Activated CD4-positive, alpha-beta T cell treated with anti-CD3 and anti-CD28 coated beads, Interleukin-2, amount 10 ng/mL, durations not matched to agents 24 days and 14 days (primary cell): ENCODE results near the gene LMF1. TPM values are rescaled to one million over a fixed set of nuclear protein-coding genes. Genes with fewer than 3 reads are reported as not detected.

ENCODE experiments used
- DNase-seq: peaks from one replicate; pipeline ENCODE4 v3.0.0; 2022
- H3K27ac Mint-ChIP-seq: one replicate; pipeline ENCODE4 v1.8.0; 2022; ENCODE audit warnings: mild to moderate bottlenecking, mixed read lengths
- H3K27me3 Mint-ChIP-seq: one replicate; pipeline ENCODE4 v1.8.0; 2022; ENCODE audit warnings: mixed read lengths
- H3K36me3 Mint-ChIP-seq: one replicate; pipeline ENCODE4 v1.8.0; 2022; ENCODE audit warnings: low read depth, mild to moderate bottlenecking, mixed read lengths
- H3K4me1 Mint-ChIP-seq: one replicate; pipeline ENCODE4 v1.8.0; 2021; ENCODE audit warnings: mixed read lengths
- H3K4me3 Mint-ChIP-seq: one replicate; pipeline ENCODE4 v1.8.0; 2022; ENCODE audit warnings: mild to moderate bottlenecking, moderate library complexity, mixed read lengths
- H3K9me3 Mint-ChIP-seq: one replicate; pipeline ENCODE4 v1.8.0; 2021; ENCODE audit warnings: mixed read lengths
- intact Hi-C: fragments of 100-400 bp; cut with micrococcal nuclease; formaldehyde crosslinking; loops from one replicate; pipeline ENCODE4 v1.15.1; 2023
- total RNA-seq: library from RNA; stranded (reverse); gene quantifications from 2 replicates; pipeline ENCODE4 v1.2.3, GENCODE V29; 2022

Gene LMF1
- total RNA-seq, 1 donor from 2014 or later, result 11.9 TPM

DNA sequence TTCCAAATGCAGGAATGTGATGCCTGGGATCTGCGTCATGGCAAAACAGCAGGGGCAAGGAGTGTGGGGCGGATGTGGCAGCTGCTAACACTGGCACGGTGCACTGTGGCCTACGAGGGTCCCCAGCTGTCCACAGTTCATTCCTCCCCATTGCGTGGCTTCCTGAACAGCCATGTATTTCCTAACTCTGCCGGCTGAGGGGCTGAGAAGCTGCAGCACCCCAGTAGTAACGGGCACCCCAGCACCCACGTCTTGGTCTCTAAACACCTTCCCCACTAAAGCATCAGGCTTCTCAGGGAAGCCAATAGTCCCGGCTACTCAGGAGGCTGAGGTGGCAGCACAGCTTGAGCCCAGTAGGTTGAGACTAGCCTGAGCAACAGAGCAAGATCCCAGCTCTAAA, 47.6 kb downstream of the LMF1 start:
- Mint-ChIP-seq H3K36me3 (peaks cover 8% of the 10 kb centered on the region), H3K4me3 (no peak overlapping the region), H3K27ac (no peak overlapping the region), H3K9me3 (peaks cover 4% of the 10 kb centered on the region), H3K4me1 (no peaks in the 10 kb centered on the region), H3K27me3 (no peaks in the 10 kb centered on the region)
- DNase-seq, result no peak
- intact Hi-C loops, result no loop called here

- H3K9me3 Mint-ChIP-seq, result peaks cover 4% of the 10 kb centered on the region
- H3K27me3 Mint-ChIP-seq, result no peaks in the 10 kb centered on the region
- peaks cover 8% of the 10 kb centered on the region for H3K36me3 Mint-ChIP-seq
- intact Hi-C loops, result no loop called here
- H3K4me1 Mint-ChIP-seq, result no peaks in the 10 kb centered on the region
- H3K27ac Mint-ChIP-seq, result no peak overlapping the region
- DNase-seq, result no peak
- no peak overlapping the region for H3K4me3 Mint-ChIP-seq
These were observed 48.7 kb downstream of the LMF1 start for GRCh38 chr16:922051-922450.

DNA sequence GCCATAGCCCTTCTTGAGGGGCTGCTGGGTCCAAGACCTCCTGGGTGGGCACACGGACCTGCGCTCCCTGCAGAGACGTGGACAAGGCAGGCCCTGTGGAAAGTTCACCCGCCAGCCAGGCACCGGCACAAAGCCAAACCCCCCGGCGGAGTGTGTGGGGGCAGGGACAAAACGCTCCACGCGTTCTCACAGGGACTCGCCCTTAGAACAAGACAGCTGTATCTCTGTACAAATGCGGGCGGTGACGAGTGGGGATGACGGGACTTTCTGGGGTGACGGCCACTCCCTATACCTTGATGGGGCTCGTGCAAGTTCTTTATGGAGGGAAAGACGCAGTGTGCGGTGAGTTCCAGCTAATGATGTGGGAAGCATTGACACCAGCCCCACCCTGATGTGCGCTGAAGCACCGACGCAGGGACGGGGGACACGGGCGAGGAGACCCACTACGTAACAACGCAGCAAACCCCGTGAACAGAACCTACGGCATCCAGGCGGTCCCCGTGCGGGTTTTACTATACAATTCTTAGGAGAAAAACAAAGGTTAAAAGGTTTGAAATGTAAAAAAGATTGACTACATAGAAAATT, 49.4 kb downstream of the LMF1 start:
- H3K4me1 Mint-ChIP-seq, result no peaks in the 10 kb centered on the region
- H3K27ac Mint-ChIP-seq, result no peak overlapping the region
- peaks cover 4% of the 10 kb centered on the region for H3K9me3 Mint-ChIP-seq
- DNase-seq, result no peak
- H3K4me3 Mint-ChIP-seq, result no peak overlapping the region
- intact Hi-C loops, result no loop called here
- no peaks in the 10 kb centered on the region for H3K27me3 Mint-ChIP-seq
- peaks cover 8% of the 10 kb centered on the region for H3K36me3 Mint-ChIP-seq

DNA sequence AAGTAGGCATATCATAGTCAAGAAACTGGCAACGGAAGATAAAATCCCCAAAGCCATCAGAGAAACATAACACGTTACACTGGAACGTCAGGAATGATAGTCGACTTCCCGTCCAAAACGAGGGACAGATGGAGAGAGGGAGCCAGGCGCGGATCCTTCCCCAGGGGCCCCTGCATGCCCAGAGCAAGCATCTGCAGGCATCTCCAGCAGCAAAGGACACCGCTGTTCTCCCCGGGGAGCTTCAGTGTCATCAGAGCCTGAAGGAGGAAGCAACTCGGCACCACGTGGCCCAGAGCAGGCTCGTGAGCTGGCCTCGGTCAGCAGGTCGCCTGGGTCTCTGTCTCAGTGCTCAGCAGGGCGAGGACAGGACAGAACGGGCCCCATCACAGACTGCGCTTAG, 50.1 kb downstream of the LMF1 start:
- H3K27ac Mint-ChIP-seq, result no peak overlapping the region

DNA sequence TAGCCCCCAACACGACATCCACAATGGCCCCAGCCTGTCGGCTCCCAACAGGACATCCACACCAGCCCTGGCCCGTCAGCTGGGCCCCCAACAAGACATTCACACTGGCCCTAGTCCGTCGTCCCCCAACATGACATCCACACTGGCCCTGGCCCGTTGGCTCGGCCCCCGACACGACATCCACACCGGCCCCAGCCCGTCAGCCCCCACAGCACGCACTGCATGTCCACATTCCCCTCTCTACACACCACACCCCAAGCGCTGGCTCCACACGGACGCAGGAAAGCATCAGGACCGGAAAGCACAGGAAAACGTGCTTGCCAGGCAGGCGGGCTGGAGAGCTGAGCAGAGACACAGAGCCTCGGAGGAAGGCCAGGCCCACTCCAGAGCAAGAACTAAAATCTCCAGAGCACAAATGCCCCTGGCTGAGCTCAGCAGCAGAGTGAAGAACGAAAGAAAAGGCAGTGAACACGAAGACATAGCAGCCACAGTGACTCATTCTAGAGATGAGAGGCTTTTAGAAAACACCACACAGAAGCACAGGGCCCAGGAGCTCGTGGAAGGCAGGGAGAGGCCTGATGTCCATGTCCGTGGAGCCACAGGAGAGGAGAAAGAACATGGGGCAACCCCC, 50.6 kb downstream of the LMF1 start:
- intact Hi-C loops, result no loop called here
- Mint-ChIP-seq H3K36me3 (peaks cover 4% of the 10 kb centered on the region), H3K4me3 (no peak overlapping the region), H3K9me3 (no peaks in the 10 kb centered on the region), H3K27ac (no peak overlapping the region), H3K27me3 (no peaks in the 10 kb centered on the region), H3K4me1 (no peaks in the 10 kb centered on the region)
- no peak for DNase-seq

More for the DNA sequence above, 50.1 kb downstream of the LMF1 start:
- no peak for DNase-seq
- H3K4me1 Mint-ChIP-seq, result no peaks in the 10 kb centered on the region
- intact Hi-C loops, result no loop called here
- H3K27me3 Mint-ChIP-seq, result no peaks in the 10 kb centered on the region
- no peak overlapping the region for H3K4me3 Mint-ChIP-seq
- peaks cover 4% of the 10 kb centered on the region for H3K36me3 Mint-ChIP-seq
- H3K9me3 Mint-ChIP-seq, result no peaks in the 10 kb centered on the region

GRCh38 chr16:919658-920050, 51.1 kb downstream of the LMF1 start:
- Mint-ChIP-seq H3K27me3 (no peaks in the 10 kb centered on the region), H3K4me3 (no peak overlapping the region), H3K9me3 (no peaks in the 10 kb centered on the region), H3K4me1 (no peaks in the 10 kb centered on the region), H3K36me3 (peaks cover 4% of the 10 kb centered on the region), H3K27ac (no peak overlapping the region)
- intact Hi-C loops, result no loop called here
- no peak for DNase-seq

DNA sequence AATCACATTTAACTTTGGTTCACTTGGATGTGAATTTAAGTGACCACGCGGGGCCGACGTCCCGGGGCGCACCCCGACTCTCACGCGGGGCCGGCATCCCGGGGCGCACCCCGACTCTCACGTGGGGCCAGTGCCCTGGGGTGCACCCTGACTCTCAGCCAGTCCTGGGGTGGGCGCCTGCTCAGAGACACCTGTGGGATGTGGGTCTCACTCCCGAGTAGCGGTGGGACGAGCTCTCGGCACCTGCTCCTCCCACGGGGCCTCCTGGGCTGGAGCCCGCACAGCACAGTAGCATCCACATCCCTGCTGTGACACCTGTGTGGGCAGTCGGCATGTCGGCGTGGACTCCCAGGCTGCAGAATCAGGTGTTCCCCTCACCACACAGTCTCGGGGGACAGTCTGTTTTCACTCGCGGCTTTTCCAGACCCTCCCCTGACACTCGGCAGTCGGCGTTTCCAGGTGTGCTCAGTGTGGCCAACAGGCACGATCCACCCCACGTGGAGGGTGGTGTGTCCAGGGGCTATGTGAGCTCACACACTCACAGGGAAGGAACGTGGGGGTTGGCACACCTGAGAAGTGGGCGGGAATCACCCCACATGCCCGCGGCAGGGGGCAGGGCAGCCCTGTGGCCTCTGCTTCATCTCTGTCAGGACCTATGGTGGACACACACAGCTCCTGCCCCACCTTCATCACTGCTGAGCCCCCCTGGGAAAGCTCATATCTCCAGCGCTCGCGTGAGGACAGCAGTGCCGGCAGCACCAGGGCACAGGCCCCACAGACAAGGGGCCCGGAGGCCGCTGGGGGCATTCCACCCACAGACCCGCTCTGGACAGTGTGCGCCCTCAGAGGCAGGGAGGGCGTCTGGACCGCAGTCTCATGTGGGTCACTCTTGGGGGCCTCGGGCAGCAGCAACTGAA, 51.8 kb downstream of the LMF1 start:
- intact Hi-C loops, result no loop called here
- Mint-ChIP-seq H3K9me3 (no peaks in the 10 kb centered on the region), H3K27me3 (no peaks in the 10 kb centered on the region), H3K4me1 (no peaks in the 10 kb centered on the region), H3K36me3 (peaks cover 4% of the 10 kb centered on the region), H3K27ac (no peak overlapping the region), H3K4me3 (no peak overlapping the region)
- no peak for DNase-seq

- no peaks in the 10 kb centered on the region for H3K4me1 Mint-ChIP-seq
- no peak overlapping the region for H3K27ac Mint-ChIP-seq
These were observed 52.7 kb downstream of the LMF1 start for GRCh38 chr16:918068-918467.

GRCh38 chr16:917591-918061, 53.2 kb downstream of the LMF1 start:
- intact Hi-C loops, result no loop called here
- no peaks in the 10 kb centered on the region for H3K4me1 Mint-ChIP-seq
- H3K4me3 Mint-ChIP-seq, result no peak overlapping the region
- no peaks in the 10 kb centered on the region for H3K27me3 Mint-ChIP-seq
- H3K27ac Mint-ChIP-seq, result no peak overlapping the region
- no peak for DNase-seq
- H3K36me3 Mint-ChIP-seq, result peaks cover 4% of the 10 kb centered on the region
- no peaks in the 10 kb centered on the region for H3K9me3 Mint-ChIP-seq

More at GRCh38 chr16:918068-918467, 52.7 kb downstream of the LMF1 start:
- Mint-ChIP-seq H3K27me3 (no peaks in the 10 kb centered on the region), H3K9me3 (no peaks in the 10 kb centered on the region), H3K4me3 (no peak overlapping the region), H3K36me3 (peaks cover 4% of the 10 kb centered on the region)
- intact Hi-C loops, result no loop called here
- no peak for DNase-seq

DNA sequence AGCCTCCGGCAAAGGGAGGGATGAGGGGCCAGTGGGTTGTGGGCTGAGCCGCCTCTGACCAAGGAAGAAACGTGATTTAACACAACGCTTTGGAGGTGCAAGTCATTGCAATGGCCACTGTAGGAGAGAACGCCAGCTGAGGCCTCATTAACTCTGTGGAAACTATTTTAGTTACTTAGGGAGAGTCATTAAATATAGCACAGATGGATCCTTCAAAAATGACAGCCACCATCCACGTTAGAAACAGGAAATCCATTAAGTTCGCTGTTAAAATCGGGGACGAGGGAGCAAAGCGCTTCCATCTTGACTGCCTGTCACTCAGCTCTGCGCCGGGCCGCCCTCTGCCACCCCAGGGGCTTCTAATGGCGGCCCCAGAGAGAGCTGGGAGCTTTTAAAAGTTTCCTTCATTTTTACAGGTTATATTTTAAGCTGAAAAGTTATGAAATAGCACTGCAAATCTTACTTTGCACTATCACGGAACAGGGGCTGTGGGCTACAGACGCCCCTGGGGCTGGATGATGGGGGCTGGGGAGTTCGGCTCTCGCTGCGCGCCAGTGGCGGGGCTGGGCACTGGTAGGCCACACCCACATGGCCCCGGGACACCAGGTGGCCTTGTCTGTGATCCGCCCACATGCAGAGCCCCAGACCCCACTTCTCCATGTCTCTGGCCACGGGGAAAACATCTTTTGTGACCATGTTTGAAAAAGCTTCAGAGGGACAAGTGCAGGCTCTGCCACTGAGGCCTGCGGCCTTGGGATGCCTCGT, 54.6 kb downstream of the LMF1 start:
- Mint-ChIP-seq H3K27me3 (no peaks in the 10 kb centered on the region), H3K4me3 (no peak overlapping the region), H3K4me1 (no peaks in the 10 kb centered on the region), H3K27ac (no peak overlapping the region), H3K36me3 (no peaks in the 10 kb centered on the region), H3K9me3 (no peaks in the 10 kb centered on the region)
- no peak for DNase-seq
- intact Hi-C loops, result no loop called here

GRCh38 chr16:915546-915945, 55.2 kb downstream of the LMF1 start:
- Mint-ChIP-seq H3K27ac (no peak overlapping the region), H3K27me3 (no peaks in the 10 kb centered on the region), H3K9me3 (no peaks in the 10 kb centered on the region), H3K4me1 (no peaks in the 10 kb centered on the region), H3K4me3 (no peak overlapping the region), H3K36me3 (no peaks in the 10 kb centered on the region)
- DNase-seq, result no peak
- intact Hi-C loops, result no loop called here

DNA sequence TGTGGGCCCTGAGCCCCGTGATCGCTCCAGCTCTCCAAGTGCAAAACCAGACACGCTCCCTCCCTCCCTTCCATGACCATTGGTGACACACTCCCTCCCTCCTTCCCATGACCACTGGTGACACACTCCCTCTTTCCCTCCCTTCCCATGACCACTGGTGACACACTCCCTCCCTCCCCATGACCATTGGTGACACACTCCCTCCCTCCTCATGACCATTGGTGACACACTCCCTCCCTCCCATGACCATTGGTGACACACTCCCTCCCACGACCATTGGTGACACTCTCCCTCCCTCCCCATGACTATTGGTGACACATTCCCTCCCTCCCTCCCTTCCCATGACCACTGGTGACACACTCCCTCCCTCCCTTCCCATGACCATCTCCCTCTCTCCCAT, 56.3 kb downstream of the LMF1 start:
- H3K27ac Mint-ChIP-seq, result no peak overlapping the region
- H3K36me3 Mint-ChIP-seq, result peaks cover 2% of the 10 kb centered on the region
- H3K9me3 Mint-ChIP-seq, result no peaks in the 10 kb centered on the region
- intact Hi-C loops, result no loop called here
- H3K4me1 Mint-ChIP-seq, result no peaks in the 10 kb centered on the region
- H3K4me3 Mint-ChIP-seq, result no peak overlapping the region
- no peak for DNase-seq
- no peaks in the 10 kb centered on the region for H3K27me3 Mint-ChIP-seq

DNA sequence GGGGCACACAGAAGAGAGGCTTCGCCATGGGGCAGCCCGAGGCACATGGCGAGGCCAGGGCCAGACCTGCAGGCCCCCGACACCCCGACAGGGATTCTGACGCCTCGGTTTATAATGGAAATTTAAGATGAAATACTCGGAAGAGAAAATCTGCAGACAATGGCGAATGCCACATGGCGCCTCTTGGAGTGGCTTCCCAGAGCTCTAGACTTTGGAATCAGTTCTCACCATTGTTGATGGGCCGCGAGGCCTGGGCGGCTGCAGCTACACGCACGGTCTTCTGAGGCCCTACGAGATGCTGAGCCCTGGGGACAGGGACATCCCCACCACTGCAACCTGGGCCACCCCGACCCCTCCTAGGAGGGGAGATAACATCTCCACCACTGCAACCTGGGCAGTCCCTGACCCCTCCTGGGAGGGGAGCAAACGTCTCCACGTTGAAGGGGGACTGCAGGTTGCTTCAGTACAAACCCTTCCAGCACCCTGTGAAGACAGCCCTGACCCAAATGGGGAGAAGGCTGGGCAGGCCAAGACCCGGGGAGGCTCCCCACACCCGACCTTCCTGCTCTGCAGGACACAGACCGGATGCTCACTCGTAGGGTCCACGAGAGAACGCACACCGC, 56.9 kb downstream of the LMF1 start:
- Mint-ChIP-seq H3K36me3 (peaks cover 5% of the 10 kb centered on the region), H3K4me3 (no peak overlapping the region), H3K27me3 (no peaks in the 10 kb centered on the region), H3K9me3 (no peaks in the 10 kb centered on the region), H3K27ac (no peak overlapping the region), H3K4me1 (no peaks in the 10 kb centered on the region)
- intact Hi-C loops, result no loop called here
- DNase-seq, result no peak
